ENCODE data around the gene KRT14. TPM values are rescaled to one million over a fixed set of nuclear protein-coding genes. Genes with fewer than 3 reads are reported as not detected.
A peak's percentile ranks its signal among the peaks of the same experiment; 100 is the strongest.

Gene KRT14
- total RNA-seq, 1 donor from 2014 or later: 0.20 TPM

DNA sequence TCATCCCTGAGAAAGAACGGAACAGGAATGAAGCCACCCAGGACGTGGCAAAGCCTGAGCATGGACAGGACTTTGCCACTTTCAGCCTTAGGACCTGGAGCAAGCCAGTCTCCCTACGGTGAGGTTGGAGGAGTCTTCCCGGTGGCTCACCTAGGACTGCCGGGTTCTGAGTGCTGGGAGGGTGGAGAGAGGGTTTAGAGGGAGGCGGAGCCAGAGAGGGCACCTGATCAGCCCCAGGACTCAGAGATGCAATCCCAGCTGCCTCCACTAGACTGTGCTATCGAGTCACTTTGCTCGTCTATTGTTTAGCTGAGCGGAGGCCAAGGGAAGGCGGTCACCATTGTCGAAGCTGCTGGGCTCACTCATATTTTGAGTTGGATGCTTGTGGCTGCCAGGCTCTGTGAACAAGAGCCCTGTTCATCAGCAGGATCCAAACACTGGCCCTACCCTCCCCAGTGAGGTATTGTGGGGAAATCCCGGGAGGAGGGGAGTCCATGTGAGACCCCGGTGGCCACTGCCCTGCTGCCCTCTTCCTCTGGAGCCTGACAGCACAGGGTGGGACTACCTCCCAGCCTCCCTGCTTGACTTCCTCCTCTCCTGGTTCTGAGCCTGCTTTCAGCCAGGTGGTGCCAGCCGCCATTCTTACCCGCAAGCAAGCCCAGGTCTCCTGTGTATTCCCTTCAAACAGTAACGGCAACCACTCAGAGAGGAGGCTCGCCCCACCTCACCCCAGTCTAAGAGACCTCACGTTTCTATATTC, 7.0 kb downstream of the KRT14 start:
- DNase-seq (ENCODE audit: low spot score): peak; percentile 92

DNA sequence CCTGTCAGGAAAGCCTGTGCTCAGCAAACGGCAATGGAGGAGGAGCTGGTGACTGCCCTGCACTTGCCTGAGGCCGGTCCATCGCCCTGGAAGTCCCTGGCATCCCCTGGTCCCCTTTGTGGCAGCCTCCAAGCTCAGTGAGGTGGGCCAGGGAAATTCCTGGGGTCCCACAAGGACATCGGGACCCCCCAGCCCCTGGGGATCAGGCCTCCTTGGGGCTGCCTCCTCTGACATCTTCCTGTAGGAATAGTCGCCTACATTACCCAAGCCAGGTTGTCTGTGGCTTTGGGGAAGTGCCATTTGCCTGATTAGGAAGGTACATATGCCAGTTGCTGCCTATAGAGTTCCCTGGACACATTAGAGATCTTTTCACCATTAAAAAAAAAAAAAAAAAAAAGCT, 7.7 kb downstream of the KRT14 start:
- no peak for DNase-seq (ENCODE audit: low spot score)

DNA sequence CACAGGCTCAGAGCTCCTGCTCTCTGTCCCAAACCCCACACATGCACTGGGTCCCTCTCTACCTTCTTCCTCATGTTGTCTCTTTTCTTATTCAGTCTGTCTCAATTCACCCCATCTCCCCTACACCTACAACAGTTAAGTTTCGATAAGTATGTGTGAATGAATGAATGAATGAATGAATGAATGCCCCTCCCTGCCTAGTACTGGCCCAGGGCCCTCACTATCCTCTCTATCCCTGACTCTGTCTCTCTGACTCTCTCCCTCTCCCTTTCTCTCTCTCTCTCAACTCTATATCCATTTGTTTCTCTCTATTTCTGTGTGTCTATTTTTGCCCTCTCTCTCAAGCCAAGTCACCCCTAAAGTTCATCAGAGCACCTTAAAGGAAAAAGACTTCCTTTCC, 8.2 kb downstream of the KRT14 start:
- DNase-seq (ENCODE audit: low spot score): no peak

DNA sequence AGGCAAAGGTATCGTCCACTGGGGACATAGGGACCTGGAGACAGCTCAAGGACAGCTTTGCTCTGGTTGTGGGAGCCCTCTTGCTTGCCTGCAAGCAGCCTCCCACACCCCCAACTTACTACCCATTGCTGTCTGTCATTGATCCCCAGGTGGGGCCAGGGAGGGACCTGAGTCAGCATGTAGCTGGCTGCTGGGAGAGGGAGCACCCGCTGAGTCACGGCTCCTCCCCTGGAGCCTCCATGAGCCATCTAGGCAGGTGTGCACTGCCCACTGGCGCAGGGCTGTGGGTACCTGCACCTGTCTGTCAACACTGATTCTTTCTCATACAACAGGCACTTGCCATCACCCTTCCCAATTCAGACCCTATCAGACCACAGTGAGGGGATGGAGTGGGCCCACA, 10.0 kb downstream of the KRT14 start:
- DNase-seq (ENCODE audit: low spot score): peak; percentile 49

DNA sequence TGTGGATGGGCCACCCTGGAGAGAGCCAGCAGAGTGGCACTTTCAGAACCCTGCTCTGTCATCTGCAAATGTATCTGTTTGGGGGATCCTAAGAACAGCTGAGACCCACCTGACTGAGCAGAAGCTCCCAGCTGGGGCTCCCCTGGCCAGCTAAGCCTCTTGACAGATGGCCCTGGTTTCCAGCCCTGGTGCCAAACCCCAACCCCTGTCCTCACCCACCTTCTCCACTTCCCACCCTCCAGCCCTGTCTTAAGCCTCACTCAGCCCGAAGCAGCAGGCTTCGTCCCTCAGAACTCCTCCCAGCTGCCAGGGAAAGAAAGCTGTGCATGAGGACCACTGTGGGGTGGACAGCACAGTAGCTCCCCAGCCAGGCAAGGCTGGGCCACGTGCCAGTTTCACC, 11.4 kb downstream of the KRT14 start:
- no peak for DNase-seq (ENCODE audit: low spot score)

DNA sequence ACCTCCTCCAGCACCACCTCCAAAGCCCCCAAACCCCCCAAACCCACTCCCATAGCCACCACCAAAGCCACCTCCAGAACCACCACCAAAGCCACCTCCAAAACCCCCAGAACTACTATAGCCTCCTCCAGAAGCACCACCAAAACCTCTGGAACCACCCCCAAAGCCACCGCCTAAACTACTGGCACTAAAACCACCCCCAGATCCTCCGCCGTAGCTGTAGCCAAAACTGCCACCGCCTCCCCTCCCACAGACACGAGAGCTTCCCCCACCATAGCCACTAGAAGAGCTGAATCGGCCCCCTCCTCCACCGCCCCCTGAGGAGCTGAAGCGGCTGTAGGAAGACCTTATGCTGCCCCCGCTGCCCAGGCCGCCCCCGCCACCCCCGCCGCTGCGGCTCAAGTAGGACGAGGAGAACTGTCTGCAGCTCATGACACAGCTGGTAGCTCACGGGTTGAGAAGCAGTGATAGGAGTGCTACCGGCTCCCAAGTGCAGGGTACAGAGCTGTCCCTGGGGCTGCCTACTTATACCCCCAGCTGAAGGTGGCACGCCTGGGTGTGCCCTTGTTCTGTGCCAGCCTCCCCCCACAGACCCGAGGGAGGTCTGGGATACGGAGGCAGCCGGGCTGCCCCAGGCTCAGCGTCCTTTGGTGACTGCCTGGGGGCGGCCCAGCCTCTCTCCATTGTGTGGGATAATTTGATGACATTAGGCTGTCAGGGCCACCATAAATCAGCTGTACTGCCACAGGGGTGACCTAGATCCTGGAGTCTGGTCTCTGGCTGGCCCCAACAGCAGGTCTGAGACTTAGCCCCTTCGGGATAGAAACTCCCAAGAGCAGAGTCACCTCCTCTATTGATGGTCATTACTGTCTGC, 14.9 kb downstream of the KRT14 start, which contains the start of gene KRT9:
TSS of gene KRT9 (minus strand) at position 499 of the 874 bp plus-strand sequence. CDS start at position 432, 67 bp downstream.
- DNase-seq (ENCODE audit: low spot score): no peak

DNA sequence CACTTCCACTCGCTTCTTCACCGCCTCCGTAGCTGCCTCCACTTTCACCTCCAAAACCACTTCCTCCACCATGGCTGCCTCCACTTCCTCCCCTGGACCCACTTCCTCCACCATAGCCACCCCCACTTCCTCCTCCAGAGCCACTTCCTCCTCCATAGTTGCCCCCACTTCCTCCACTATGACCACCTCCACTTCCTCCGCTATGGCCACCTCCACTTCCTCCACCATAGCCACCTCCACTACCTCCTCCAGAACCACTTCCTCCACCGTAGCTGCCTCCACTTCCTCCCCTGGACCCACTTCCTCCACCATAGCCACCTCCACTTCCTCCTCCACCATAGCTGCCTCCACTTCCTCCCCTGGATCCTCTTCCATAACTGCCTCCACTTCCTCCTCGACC, 19.4 kb downstream of the KRT14 start:
- no peak for DNase-seq (ENCODE audit: low spot score)

DNA sequence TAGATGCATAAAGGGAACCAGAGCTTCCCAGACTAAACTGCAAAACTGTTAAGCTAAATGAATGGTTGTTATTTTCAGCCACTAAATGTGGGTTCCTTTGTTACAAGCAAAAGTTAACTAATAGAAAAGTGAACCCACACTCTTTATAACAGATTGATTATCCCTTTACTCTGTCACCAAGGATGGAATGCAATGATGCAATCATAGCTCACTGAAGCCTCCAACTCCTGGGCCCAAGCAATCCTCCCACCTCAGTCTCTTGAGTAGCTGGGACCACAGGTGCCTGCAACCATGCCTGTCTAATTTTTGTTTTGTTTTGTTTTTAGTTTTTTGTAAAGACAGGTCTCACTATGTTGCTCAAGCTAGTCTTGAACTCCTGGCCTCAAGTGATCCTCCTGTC, 21.4 kb downstream of the KRT14 start:
- DNase-seq (ENCODE audit: low spot score): no peak

DNA sequence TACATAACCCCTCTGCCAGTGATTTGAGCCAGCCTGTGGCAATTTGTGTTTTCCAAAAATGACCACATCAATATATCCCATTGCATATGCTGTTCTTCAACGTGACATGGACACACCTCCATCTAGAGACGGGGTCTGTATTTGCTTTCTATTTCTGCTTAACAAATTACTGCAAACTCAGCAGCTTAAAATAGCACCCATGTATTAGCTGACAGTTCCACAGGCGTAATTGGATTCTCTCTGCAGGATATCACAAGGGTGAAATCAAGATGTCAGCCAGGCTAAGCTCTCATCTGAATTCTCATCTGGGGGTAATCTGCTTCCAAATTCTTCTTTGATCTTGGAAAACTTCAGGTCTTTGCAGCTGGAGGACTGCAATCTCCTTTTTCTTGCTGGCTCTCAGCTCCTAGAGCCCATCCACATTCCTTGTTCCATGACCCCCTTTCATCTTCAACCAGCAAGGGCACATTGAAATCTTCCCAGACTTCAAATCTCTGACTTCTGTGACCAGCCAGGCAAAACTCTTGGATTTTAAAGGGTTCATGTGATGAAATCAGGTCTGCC, 23.0 kb downstream of the KRT14 start:
- no peak for DNase-seq (ENCODE audit: low spot score)

DNA sequence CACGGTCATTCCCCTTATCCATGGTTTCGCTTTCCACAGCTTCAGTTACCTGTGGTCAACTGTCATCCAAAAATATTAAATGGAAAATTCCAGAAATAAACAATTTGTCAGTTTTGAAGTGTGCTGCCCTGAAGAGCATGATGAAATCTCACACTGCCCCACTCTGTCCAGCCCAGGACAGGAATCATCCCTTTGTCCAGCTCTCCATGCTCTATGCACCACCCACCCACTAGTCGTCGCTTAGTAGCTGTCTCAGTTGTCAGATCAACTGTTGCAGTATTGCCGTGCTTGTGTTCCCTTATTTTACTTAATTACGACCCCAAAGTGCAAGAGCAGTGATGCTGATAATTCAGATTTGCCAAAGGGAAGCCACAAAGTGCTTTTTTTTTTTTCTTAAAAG, 25.1 kb downstream of the KRT14 start:
- DNase-seq (ENCODE audit: low spot score): no peak

DNA sequence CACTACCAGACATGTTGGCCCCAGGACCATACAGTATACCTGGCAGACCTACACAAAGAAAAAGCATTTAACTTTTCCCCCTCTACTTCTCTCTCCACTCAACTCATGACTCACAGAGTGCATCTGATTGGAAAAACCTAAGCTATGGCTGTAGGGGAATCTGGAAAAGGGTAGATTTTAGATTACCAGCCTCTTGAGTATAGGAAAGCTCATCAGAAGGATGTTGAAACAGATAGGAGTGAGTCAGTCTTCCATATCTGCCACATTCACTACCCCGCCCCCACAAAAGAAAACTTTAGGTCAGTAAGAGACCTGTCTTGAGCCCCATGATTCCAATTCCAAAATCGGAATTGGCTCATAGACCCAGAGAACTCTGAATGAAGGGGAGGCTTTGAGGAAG, 27.1 kb downstream of the KRT14 start:
- no peak for DNase-seq (ENCODE audit: low spot score)

DNA sequence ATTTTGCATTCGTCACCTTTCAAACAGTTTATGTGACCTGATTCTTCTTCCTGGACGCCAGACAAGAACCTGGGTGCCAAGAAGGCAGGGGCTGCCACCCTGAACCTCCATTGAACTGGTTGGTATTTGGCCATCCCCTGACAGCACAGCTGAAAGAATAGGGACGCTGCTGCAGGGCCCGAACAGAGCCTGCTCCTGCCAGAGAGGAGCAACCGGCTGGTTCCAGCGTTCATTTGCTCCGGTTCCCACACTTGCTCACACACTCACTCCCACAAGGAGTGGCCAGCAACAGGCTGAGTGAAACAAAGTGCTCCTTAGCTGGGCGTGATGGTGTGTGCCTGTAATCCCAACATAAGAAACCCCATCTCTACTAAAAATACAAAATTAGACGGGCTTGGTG, 29.8 kb downstream of the KRT14 start:
- no peak for DNase-seq (ENCODE audit: low spot score)

DNA sequence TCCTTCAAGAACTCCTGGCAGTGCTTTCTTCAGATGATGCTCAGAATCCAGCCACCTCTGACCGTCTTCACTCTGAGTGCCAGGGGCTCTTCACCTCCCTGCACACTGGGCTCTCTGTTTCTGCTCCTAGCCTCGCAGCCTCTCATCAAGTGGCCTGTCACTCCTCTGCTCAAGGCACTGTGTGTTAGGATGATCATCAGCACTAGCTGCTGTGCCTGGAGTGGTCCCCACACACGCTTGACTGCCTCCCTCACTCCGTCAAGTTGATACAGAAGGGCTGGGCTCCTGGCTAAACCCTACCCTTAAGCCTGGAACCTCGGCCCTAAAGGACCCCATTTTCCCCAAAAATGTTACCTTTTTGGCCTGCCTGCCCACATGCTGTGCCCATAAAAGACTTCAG, 30.4 kb downstream of the KRT14 start:
- no peak for DNase-seq (ENCODE audit: low spot score)

DNA sequence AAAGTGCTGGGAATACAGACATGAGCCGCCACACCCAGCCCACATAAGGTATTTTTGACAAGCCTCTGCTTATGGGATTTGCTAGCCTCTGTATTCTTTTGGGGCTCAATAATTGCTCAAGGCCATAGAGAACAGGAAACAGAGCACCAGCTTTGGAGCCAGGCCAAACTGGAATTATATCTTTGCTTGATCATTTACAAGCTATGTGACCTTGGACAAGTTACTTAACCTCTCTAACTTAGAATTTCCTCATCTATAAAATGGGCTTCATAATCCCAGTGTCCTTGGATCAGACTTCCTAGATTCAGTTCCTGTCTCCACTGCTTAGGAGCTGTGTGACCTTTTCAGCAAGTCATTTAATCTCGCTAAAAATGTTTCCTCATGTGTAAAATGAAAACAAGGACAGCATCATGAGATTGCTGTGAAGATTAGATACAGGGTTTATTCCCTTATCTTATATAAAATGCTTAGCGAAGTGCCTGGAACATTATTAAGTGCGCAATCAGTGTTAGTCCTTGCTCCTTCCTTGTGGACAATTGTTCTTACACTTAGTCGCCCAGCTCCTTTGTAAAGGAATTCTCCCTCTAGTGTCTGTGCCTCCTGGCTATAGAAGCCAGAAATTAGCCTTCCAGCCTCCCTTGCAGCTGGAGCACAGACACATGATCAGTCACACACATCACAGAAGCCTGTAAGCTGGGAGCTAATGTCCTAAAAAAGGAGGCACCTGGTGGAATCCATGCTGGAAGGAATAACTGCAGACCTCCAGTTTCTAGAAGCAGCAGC, 31.4 kb downstream of the KRT14 start:
- no peak for DNase-seq (ENCODE audit: low spot score)

DNA sequence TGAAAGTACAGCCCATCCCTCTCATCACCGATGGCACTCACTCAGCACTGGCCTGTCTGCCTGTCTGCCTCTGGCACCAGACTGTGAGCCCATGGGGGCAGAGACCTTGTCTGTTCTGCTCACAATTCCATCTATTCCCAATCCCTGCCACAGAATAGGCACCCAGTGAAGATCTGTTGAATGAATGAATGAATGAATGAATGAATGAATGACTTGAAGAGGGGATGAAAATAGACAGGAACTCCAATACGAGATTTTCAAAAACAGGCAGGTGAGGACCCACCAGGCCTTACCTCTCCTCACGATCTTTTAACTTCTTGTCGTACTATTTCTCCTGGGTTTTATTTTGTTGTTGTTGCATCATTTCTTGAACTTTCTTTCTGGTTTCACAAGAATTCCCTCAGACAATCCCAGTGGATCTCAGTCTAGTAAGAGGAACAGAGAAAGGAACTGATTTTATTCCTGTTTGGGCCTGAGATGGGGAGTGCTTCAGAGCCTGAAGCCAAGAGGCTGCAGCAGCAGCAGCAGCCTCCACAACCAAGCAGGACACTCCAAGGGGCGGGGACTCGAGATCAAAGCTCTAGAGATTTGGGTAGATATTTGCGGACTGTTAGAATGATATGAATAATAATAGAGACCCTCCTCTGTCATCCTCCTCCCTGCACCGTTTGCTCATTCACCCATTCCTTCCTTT, 32.6 kb downstream of the KRT14 start:
- no peak for DNase-seq (ENCODE audit: low spot score)

DNA sequence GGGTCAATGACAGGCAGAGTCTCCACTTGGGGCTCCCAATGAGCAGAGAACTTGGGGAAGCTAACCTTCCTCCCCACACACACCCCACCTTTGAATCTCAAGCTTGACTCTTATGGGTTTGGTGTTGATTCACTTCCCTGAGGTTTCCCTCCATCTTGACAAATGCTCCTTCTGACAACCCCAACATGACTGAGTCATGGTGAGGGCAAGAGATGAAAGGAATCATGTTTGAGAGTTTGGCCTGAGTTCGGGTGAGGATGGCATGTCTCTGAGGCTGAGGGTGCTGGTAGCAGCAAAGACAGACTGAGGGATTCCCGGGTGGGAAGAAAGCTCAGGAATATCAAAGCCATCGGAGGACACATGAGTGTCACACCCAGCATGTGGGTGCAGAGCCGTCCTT, 33.5 kb downstream of the KRT14 start:
- no peak for DNase-seq (ENCODE audit: low spot score)

DNA sequence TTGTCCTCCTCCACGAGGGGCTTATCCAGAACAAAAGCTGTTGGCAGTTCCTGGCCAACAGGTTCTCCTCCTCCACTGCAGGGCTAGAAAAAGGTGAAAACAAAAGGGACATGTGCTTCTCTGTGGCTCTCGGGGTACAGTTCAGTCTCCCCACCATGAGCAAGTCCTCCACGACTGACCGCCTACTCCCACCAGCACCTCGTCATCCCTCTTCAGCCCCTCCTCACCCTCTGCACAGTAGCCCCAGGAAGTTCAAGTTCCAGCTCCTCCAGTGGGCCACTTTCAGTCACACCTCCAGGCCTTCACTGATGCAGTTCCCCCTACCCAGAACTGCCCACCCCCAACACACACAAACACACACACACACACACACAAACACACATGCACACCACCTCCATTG, 34.2 kb downstream of the KRT14 start:
- no peak for DNase-seq (ENCODE audit: low spot score)

DNA sequence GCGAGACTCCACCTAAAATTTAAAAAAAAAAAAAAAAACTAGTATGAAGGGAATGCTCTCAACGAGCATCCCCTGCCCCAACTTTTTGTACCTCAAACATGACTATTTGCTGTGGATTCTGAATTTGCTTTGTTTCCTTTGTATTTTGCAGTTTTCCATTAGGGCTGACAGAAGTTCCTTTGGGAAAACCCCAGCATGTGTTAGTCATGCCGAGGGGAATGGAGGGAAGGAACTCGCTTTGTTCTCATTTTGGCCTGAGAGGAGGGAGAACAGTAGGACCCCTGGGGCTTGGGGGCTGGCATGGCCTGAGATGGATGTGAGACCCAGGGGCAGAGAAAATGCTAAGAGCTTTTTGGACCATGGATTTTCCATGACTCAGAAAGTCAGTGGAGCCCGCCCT, 35.3 kb downstream of the KRT14 start:
- no peak for DNase-seq (ENCODE audit: low spot score)

DNA sequence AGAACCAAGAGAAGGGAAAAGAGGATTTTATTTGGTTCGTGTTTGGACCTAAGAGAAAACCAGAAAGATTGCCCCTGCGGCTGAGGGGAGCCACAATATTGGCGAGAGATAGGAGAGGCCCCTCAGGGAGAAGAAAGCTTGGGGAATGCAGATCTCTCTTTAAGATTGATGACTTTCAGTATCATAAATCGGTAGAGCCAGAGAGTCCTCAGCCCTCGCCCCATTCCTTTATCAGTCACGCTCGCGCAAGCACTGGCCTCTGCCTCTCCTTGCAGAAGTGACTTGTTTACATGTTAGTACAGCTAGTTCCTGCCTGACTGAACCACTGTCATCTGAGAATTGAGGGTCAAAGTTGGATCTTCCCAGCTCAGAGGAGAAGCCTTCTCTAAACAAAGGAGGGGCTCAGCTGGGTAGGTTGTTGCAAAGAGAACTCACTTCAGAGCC, 37.1 kb downstream of the KRT14 start:
- DNase-seq (ENCODE audit: low spot score): peak; percentile 61

DNA sequence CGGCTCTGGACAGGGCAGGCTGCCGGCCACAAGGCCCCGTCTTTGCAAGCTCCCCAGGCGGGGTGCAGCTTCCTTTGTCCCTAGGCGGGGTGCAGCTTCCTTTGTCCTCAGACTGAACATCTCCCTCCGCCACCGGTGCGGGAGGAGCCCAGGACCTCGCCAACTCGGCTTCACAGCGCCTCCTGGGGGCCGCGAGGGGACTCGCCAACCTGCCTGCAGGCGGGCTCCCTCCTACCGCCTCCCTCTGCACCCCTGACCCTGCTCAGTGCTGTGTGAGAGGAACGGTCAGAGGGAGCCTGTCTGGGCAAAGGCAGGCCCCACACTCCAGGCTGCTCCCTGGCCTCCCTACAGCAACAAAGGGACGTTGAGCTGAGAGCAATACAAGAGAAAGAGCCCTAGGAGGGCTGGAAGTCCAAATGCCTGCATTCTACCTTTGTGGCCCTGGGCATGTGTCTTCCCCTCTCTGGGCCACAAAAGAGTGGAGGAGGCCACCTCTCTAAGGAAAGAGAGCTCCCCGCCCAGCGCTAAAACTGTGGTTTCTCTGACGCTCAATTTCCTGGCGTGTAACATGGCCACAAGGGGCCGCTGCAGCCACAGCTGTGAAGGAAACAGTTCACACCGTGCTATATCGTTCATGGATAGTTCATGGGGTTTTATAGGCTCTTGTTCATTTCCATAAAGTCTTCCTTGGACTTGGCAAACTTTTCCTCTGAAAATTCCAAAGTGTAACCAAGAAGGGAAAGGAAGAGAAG, 37.7 kb downstream of the KRT14 start:
- DNase-seq (ENCODE audit: low spot score): peak; percentile 89

Measured in mucosa of gallbladder (tissue), 1 donor.